Left forelimb (tissue), 1 donor: ENCODE data around the gene ZBTB21.
"Not testable (repeated sequence)": the region's sequence is repeated elsewhere in the genome, so short reads cannot be mapped to it uniquely, and the experiment has no call there.

ENCODE experiments used
- DNase-seq: peaks from one replicate; pipeline ENCODE4 v3.0.0-alpha.2; 2018; ENCODE audit warnings: low spot score

The ZBTB21 gene

DNA sequence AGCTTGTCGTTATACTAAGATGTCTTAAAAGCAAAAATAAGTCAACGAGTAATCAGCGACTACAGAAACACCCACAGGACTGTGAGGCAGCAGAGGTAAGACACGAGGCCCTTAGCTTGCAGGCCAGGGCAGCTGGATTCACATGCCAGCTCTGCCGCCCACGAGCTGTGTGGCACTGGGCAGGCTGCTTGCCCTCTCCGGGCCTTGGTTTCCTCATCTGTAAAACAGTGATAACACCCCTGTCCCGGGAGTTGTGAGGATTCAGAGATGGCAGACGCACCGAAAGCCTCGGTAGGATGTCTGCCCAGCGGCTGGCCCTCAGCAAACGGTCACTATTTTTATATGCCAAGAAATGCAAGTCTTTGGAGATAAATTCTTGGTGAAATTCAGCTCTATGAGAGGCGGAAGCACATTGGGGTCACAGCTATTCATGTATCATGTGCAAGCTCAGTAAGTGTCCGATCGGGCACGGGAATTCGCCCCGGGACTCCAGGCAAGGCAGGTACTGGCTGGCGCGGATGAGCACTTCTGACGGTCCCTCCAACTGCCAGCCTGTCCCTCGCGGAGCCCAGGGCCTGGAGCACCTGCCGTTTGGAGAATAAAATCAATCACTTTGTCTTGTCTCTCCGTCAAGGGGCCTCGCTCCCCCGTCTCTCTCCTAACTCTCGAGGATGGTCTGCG, 57.5 kb downstream of the ZBTB21 start:
- DNase-seq: no peak

GRCh38 chr21:41951876-41952567, 58.1 kb downstream of the ZBTB21 start:
- no peak for DNase-seq

- DNase-seq: no peak
Observed at GRCh38 chr21:41950941-41951351, 59.2 kb downstream of the ZBTB21 start.

- DNase-seq: not testable (repeated sequence)
Observed at GRCh38 chr21:41949631-41950030, 60.5 kb downstream of the ZBTB21 start.

GRCh38 chr21:41948901-41949300, 61.3 kb downstream of the ZBTB21 start:
- no peak for DNase-seq

DNA sequence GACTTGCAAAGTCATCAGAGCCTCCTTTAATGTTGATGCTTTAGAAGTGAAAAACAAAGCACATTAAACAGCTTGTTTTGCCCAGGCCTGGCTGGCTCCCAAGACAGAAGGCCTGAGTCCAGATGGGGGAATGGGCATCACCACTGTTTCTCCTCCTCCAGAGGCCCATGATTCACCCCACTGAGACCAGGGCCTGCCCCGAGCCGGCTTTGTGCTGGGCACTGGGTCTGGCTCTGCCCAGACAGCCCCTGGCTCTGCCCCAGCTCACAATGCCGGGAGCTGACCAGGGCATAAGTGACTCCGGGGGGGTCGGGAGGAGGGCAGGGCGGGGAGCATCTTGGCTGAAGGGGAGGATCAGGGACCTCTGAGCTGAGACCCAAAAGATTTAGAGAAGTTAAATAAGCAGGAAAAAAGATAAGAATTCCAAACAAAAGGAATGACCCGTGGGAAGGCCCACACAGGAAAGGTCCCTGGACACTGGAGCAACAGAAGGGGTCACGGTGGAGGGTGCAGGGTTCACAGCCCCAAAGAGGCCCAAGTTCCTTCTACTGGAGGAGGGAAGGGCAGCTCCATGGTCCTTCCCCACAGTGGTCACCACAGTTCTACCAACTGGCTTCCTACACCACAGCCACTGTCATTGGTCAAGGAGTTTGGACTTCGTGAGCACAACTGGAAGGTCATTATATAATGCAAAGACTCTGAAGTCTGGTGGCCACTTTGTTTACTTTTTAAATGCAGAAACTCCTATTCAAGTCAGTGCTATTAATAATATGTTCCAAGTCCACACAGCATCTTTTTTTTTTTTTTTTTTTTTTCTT, 61.9 kb downstream of the ZBTB21 start:
- DNase-seq: no peak

GRCh38 chr21:41945982-41946381, 64.2 kb downstream of the ZBTB21 start:
- no peak for DNase-seq

- no peak for DNase-seq
Observed at GRCh38 chr21:41943851-41944250, 66.3 kb downstream of the ZBTB21 start.

- DNase-seq: no peak
Observed at GRCh38 chr21:41942457-41942856, 67.7 kb downstream of the ZBTB21 start.

DNA sequence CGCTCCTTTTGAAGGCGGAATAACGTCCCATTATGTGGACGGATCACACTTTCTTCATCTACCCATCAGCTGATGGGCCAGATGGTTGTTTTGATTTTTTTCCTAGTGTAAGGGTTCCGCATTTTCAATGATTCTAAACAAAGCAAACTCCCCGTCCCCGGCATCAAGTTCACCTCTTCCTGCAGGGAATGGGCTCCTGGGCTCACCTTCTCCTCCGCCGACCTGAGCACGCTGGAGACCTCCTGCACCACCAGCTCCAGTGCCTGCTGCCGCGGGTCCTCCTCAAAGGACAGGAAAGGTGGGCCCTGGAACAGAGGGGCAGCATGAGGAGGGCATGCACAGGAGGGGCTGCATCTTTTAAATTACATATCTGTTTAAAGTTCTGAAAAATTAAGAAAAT, 68.2 kb downstream of the ZBTB21 start:
- no peak for DNase-seq

DNA sequence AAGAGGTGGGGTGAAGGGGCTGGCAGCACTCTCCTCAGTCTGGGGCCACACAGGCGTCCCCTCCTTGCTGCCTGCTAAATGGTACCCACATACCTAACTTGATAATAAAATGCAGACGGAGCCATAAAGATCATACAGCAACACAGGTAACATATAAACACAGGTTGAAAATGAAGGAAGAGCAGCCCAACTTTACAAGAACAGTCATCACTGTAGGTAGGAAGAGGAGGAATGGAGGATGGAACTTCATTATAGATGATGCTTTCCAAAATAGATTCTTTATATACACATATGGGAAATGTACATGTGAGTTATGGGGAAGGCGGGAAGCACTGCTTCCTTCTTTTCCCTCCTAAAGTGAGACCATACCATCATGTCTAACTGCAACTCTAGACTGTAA, 69.7 kb downstream of the ZBTB21 start:
- no peak for DNase-seq

GRCh38 chr21:41939391-41939790, 70.8 kb downstream of the ZBTB21 start:
- DNase-seq: no peak
